Gastrocnemius medialis (tissue), 4 donors: ENCODE data around the gene DGKG. TPM values are rescaled to one million over a fixed set of nuclear protein-coding genes. Genes with fewer than 3 reads are reported as not detected.

Experiments used
- ATAC-seq, 2 donors: fragments of 150-250 bp; one replicate each; pipeline ENCODE4 v1.9.1; 2016
- DNase-seq, 2 donors: peaks; one replicate each; pipeline ENCODE4 v3.0.0-alpha.2; 2019
- H3K27ac ChIP-seq, 4 donors: fragments of 200-600 bp; sonication (generic); 1 replicate in 1 of 4; 2 replicates in 3 of 4; pipeline ENCODE4 v1.5.1; 2016 to 2018; ENCODE audit warnings: mild to moderate bottlenecking in 2 of 4, moderate library complexity in 1 of 4
- H3K27me3 ChIP-seq, 3 donors: fragments of 200-600 bp; sonication (generic) in 2 of 3; 1 replicate in 1 of 3; 2 replicates in 2 of 3; pipeline versions ENCODE4 v1.5.1 to v1.6.0; 2016 to 2019; ENCODE audit warnings: mild to moderate bottlenecking in 1 of 3, moderate library complexity in 1 of 3
- H3K36me3 ChIP-seq, 2 donors: fragments of 200-600 bp; sonication (generic) in 1 of 2; one replicate each; pipeline ENCODE4 v1.5.1; 2017 to 2018
- H3K4me1 ChIP-seq, 2 donors: fragments of 200-600 bp; sonication (generic) in 1 of 2; one replicate each; pipeline ENCODE4 v1.5.1; 2016 to 2017; ENCODE audit warnings: mild to moderate bottlenecking in 2 of 2
- H3K4me3 ChIP-seq, 4 donors: fragments of 200-600 bp; sonication (generic) in 3 of 4; 1 replicate in 1 of 4; 2 replicates in 3 of 4; pipeline ENCODE4 v1.5.1; 2016 to 2019; ENCODE audit warnings: mild to moderate bottlenecking in 2 of 4
- H3K9me3 ChIP-seq, 3 donors: fragments of 200-600 bp; sonication (generic) in 2 of 3; 1 replicate in 1 of 3; 2 replicates in 2 of 3; pipeline ENCODE4 v1.5.1; 2016 to 2019
- CTCF ChIP-seq, 5 experiments: fragments of 450-650 bp in 3 of 5; fragments of 200-600 bp in 2 of 5; sonication (generic) in 2 of 5; IDR thresholded peaks in 4 of 5; conservative IDR thresholded peaks in 1 of 5; 1 replicate in 4 of 5; 2 replicates in 1 of 5; pipeline ENCODE4 v1.5.1; 2016 to 2019; ENCODE audit warnings: antibody characterized with exemption in 5 of 5, mild to moderate bottlenecking in 3 of 5, moderate library complexity in 3 of 5
- POLR2A ChIP-seq, 2 donors: fragments of 450-650 bp; IDR thresholded peaks; one replicate each; pipeline ENCODE4 v1.6.1; 2017; ENCODE audit warnings: antibody characterized with exemption in 2 of 2, mild to moderate bottlenecking in 2 of 2, moderate library complexity in 2 of 2
- in situ Hi-C, 4 donors: fragments of 200-750 bp; cut with MboI; loops; one replicate each; pipeline versions ENCODE4 v1.15.0 to v1.8.0; 2017; ENCODE audit warnings: low sequenced_read_pairs in 4 of 4
- intact Hi-C: fragments of 100-400 bp; cut with DNase I; formaldehyde crosslinking; loops from one replicate; pipeline ENCODE4 v1.15.1; 2023; ENCODE audit warnings: low total_unique reads
- total RNA-seq, 4 donors: library from RNA; depleted of rRNA; stranded (reverse); fragments of >200 nt; gene quantifications; one replicate each; pipeline versions ENCODE4 v1.1.0 to v1.2.3, GENCODE V29; 2016

The DGKG gene
- total RNA-seq, 4 donors from 2014 or later, result 5.0 to 11.2 (median 7.7) TPM

GRCh38 chr3:186234152-186234551 is 127.9 kb downstream of the DGKG start:
- H3K27ac ChIP-seq, result no peak overlapping the region
- H3K4me1 ChIP-seq, result peaks cover 24 to 29% of the 10 kb centered on the region in 2 donors
- DNase-seq (no peak), ATAC-seq (no peak)
- no peak overlapping the region for H3K4me3 ChIP-seq
- H3K9me3 ChIP-seq, result no peaks in the 10 kb centered on the region
- no peaks in the 10 kb centered on the region for H3K27me3 ChIP-seq
- no peaks in the 10 kb centered on the region for H3K36me3 ChIP-seq
- TF ChIP-seq POLR2A (IDR thresholded peaks at IDR 0.05), result no peak
- no peak for TF ChIP-seq CTCF (IDR thresholded peaks at IDR 0.05 in 4 of 5, conservative IDR thresholded peaks at IDR 0.05 in 1 of 5)
- intact Hi-C loops (no loop called here), in situ Hi-C loops (no loop called here)

GRCh38 chr3:186226482-186226881 is 135.6 kb downstream of the DGKG start:
- Histone ChIP-seq H3K27me3 (no peaks in the 10 kb centered on the region), H3K9me3 (no peaks in the 10 kb centered on the region), H3K36me3 (no peaks in the 10 kb centered on the region), H3K27ac (no peak overlapping the region), H3K4me1 (peaks cover 24 to 44% of the 10 kb centered on the region in 2 donors), H3K4me3 (no peak overlapping the region)
- in situ Hi-C loops, result loop anchor here in 1 of 4 donors (10.0 kb wide), 1 partner anchor 122 kb away; the partner anchor contains the start of gene ETV5
- ATAC-seq (no peak), DNase-seq (no peak)
- no peak for TF ChIP-seq CTCF (IDR thresholded peaks at IDR 0.05 in 4 of 5, conservative IDR thresholded peaks at IDR 0.05 in 1 of 5)
- no peak for TF ChIP-seq POLR2A (IDR thresholded peaks at IDR 0.05)
- intact Hi-C loops, result no loop called here

GRCh38 chr3:186225603-186226002 is 136.4 kb downstream of the DGKG start:
- peak; percentile 5 to 35 for ATAC-seq
- DNase-seq, result no peak
- no peaks in the 10 kb centered on the region for H3K36me3 ChIP-seq
- H3K4me3 ChIP-seq, result no peak overlapping the region
- no peaks in the 10 kb centered on the region for H3K27me3 ChIP-seq
- H3K9me3 ChIP-seq, result no peaks in the 10 kb centered on the region
- peaks cover 31 to 52% of the 10 kb centered on the region in 2 donors for H3K4me1 ChIP-seq
- H3K27ac ChIP-seq, result peak overlapping the region; percentile 56 to 93 (median 68)
- in situ Hi-C loops, result loop anchor here in 1 of 4 donors (10.0 kb wide), 1 partner anchor 121 kb away; the partner anchor contains the start of gene ETV5
- TF ChIP-seq CTCF (IDR thresholded peaks at IDR 0.05 in 4 of 5, conservative IDR thresholded peaks at IDR 0.05 in 1 of 5), result no peak
- TF ChIP-seq POLR2A (IDR thresholded peaks at IDR 0.05), result no peak
- intact Hi-C loops, result no loop called here

GRCh38 chr3:186224041-186224610 is 137.9 kb downstream of the DGKG start:
- Histone ChIP-seq H3K36me3 (no peaks in the 10 kb centered on the region), H3K27ac (peak overlapping the region in 3 of 4 donors; percentile 5 to 93 (median 80)), H3K4me1 (peaks cover 43 to 66% of the 10 kb centered on the region in 2 donors), H3K27me3 (no peaks in the 10 kb centered on the region), H3K4me3 (no peak overlapping the region), H3K9me3 (no peaks in the 10 kb centered on the region)
- in situ Hi-C loops (loop anchor here in 1 of 4 donors (10.0 kb wide), 1 partner anchor 119 kb away; the partner anchor contains the start of gene ETV5), intact Hi-C loops (no loop called here)
- ATAC-seq (no peak), DNase-seq (no peak)
- TF ChIP-seq CTCF (IDR thresholded peaks at IDR 0.05 in 4 of 5, conservative IDR thresholded peaks at IDR 0.05 in 1 of 5) (no peak), POLR2A (IDR thresholded peaks at IDR 0.05) (no peak)
